Globus pallidus (tissue), 1 donor: ENCODE measurements around the gene MXD1.
"Not testable (repeated sequence)": the region's sequence is repeated elsewhere in the genome, so short reads cannot be mapped to it uniquely, and the experiment has no call there.

Source experiments
- DNase-seq: peaks from one replicate; pipeline ENCODE4 v3.0.0-alpha.2; 2015; ENCODE audit warnings: low spot score

MXD1 gene

DNA sequence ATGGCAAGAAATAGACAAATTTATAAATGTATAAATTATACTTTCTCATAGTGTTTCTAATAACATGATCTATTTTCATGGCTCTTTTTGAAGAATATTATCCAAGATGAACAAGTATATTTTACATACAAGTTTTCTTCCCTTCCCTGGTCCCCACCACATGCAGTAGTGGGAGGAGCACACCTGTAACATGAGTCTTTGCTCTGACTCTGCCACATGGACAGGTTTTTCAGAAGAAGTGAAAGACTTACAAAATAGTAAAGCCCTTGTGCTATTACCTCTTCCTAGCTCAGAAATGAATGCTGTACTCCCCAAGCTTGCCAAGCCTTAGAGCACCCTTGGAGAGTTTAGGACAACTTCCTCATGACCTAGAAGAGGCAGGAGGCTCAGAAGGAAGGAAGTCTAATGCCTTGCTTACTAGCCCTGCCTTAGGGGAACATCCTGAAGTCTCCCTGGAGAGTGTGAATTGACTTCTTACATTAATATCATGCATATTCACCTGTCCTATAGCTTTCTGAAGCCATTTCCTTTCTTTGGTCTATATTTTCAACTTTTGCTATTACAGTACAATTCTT, 18.4 kb downstream of the MXD1 start:
- no peak for DNase-seq

- no peak for DNase-seq
These were observed 19.1 kb downstream of the MXD1 start for GRCh38 chr2:69933839-69934613.

DNA sequence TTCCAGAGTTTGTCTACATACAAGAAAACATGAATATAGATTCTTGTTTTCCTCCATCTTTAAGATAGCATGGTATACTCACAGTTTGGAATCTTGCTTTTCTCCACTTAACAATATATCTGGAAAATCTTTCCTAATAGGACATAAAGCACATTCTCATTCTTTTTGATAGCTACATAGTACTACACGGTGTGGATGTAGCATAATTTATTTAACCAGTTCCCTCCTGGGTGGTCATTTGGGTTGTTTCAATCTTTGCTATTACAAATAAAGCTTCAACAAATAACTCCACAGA, 19.7 kb downstream of the MXD1 start:
- DNase-seq = no peak

GRCh38 chr2:69935011-69935410, 20.1 kb downstream of the MXD1 start:
- DNase-seq = no peak

GRCh38 chr2:69936906-69937305, 22.0 kb downstream of the MXD1 start:
- no peak for DNase-seq

- no peak for DNase-seq
These were observed 23.1 kb downstream of the MXD1 start for GRCh38 chr2:69937968-69938367.

GRCh38 chr2:69939722-69940121, 24.8 kb downstream of the MXD1 start:
- no peak for DNase-seq

- no peak for DNase-seq
These were observed 25.8 kb downstream of the MXD1 start for GRCh38 chr2:69940691-69941090.

DNA sequence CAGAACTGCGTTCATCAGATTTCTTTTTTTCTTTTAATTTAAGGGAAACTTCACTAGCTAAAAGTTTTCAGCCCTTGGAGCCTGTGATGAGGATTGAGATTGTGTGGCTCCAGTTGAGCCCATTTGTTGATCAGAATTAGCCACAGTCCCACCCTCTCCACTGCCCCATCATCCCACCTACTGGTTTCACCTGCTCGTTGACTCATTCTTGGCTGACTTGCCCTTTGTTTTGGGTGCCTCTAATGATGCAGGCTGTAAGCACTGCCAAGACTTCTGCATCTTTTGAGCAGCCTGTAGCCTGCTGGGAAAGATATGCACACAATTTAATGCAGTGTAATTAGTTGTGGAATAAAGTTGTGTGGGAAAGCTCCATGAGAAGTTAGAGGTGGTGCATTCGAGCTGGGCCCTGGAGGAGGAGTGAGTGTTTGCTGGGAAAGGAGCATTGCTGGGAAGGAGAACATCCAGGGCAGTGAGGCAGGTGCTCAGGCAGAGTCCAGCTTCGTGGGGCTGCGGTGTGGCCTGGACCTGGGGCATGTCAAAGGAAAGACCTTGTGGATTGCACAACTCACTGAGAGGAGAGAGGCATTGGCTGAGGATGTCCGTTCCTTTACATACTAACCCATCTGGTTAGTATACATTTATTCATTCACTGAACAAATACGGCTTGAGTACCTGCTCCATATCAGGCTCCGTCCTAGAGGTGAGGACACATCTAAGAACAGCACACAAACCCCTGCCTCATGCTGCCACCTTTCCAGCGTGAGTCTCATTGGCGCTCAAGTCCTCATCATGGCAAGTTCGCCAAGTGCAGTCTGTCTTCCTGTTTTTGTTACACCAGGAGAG, 28.3 kb downstream of the MXD1 start:
- no peak for DNase-seq

DNA sequence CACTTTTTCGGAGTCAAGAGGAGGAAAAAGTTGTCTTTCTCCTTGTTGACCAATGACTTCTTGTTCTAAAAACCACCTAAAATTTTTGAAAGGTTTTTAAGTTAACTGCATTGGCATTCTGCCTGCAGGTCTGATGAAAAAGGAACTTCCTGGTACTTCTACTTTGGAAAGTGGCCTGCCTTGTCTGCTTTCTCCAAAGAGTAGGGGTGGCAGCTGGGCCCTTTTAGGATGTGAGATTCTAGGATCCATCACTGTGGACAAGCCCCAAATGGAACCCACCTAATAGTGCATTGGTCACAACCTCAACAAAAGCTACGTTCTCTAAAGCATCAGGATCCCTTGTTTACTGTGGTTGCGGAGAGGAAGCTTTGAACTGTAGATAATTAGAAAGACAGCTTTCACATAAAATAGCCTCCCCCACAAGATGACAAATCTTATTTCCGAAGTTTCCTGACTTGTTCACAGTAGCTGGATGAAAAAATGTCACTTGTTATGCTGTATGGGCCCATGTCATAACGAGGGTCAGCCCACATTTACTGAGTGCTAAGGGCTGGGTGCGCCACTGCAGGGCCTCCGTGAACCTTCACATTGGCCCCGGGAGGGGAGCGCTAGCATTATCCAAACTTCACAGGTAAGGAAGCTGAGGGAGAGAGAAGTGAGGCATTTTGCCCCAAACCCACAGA, 29.1 kb downstream of the MXD1 start:
- no peak for DNase-seq

DNA sequence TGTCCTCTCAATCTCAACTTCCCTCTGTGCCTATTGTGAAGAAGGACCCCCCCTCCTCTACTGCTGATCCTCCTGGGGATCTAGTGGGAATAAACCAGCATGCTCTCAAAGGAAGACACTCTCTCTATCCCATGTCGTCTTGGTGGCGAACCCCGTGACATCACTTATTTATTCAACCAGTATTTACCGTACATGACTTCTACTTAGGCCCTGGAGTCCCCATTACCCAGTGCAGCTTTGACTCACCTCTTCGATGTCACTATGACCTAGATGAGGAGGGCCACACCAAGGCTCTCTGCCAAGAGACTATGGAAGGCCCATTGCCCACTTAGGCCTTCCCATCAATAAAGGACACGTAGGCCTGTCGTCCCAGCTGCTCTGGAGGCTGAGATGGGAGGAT, 29.8 kb downstream of the MXD1 start:
- DNase-seq = no peak

DNA sequence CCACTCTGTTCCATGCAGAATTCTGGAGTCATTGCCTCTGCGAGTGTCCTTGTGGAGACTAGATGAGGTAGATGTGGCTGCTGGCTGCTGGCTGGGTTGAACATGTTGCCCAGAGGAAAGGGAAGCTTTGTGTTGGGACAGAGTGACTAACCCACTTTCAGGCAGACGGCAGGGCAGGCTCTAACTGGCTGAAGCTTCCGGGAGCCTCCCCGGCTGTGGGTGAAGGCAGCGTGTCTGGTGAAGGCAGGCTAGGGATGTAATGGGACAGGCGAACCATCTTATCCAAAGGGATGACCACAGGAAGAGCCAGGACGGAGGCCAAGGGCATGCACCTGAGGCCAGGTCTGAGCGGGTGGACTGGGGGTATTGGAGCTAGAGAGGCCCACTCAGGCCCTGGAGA, 30.5 kb downstream of the MXD1 start:
- no peak for DNase-seq

DNA sequence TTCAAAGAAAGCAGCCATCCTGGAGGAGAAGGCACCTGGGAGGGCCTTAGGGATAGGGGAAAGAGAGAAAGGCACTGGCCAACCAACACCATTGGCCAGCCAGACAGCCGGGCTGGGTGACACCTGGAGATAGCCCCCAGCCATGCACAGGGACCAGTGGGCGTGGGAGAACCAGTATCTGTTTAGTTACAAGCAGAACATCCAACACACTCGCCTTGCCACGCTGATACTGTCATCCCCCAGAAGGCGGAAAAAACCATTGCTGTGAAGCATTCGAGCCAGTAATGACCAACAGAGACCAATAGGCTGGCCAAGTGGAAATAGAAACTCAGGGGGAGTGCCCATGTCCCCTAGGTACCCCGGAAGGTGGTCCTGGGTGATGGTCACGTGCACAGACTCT, 31.0 kb downstream of the MXD1 start:
- no peak for DNase-seq

DNA sequence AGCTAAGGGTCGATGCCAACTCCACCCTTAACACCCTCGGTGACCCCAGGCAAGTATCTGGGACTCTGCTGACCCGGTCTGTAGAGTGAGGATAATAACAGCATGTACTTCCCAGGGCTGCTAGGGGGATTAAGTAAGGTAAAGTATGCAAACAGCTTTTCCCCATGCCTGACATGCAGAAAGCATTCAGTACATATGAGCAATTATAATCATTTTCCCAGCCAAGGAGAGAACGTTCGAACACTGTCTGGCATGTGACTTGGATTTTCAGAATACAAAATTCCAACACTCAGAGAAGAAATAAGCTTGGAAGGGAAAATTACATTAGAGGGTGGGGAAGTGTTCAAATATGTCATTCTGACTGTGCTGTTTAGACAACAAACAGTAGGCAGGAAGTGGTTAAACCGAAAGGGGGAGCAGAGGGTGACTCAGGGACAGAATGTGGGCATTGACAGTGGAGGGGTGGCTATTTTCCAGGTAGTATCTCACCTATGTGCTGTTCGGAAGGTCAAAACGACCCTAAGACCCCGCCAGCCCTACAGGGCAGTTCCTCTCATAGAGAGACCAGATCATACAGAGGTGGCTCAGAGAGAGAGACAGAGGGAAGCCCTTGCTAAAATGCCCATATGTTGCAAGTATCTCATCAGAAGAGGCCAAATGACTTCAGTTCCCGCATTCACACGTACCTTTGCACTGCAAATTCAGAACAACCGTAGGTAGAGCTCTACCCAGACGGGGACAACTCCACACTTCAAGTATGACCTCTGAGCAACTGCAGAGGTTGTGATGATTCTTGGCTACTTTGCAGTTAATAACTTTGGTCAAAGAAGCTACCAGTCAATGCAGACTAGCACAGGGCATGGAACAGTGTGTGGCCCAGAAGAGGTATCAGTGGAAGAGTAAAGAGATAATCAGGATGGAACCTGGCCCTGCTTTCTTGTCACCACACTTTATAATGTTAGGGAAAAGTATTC, 31.7 kb downstream of the MXD1 start:
- DNase-seq = no peak

DNA sequence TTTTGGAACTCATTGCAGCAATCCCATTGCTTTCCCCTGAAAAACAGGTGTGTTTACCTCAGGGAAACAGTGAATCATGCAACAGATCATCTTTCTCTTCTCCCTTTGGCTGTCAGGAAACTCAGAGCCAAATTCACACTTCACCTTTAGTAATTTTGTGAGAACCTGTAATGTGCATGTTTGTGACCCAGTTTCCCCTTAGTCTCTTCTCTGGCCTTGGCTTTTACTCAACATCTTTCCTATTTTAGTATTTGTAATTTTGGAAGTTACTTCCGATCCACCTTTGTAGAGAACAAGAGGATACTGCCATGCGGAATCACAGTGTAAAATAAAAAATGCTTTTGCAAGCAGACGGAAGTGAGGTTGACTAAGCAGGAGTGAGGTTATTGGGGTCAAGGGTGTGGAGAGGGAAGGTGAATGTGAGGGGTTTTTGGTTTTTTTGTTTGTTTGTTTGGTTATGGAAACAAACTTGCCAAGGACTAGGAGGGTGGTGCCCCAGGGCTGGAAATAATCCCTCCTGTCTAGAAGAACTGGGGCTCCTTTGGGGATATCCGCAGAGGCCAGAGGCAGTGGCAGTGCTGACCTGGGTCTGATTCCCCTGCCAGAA, 32.5 kb downstream of the MXD1 start:
- no peak for DNase-seq

DNA sequence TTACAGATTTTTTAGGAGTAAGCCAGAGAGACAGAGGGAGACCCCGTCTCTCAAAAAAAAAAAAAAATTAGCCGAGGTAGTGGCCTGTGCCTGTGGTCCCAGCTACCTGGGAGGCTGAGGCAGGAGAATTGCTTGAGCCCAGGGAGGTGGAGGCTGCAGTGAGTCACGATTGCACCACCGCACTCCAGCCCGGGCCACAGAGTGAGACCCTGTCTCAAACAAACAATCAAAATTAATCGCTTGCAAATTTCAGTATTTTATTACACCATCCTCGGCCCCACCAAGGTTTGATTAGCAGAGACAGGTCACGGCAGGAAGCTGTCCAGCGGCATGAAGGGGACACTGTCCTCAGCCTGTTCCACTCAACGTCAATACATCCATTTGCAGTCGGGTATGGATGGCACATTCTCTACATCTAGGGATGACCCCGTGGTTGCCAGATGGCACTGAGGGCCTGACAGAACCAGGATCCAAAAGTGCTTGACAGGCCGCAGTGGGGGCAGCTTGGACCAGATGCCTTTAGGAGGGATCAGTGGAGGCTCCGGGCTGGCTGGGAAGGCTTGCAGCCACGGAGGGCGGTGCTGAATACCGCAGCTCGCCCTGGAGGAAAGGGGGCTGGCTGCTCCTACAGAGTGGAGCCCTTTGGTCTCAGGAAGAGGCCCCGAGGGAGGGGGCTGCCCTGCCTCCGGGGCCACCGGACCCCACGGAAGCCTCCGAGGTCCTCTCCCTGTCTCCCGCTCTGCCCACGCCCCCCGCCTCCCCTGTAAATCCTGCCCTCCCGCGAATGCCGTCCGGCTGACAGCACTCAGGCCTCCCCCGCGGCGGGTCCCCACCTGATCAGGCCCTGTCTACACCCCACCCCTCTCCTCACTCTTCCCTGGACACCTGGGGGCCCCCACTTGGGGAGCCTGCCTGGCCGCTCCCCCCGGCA, 33.4 kb downstream of the MXD1 start:
- no peak for DNase-seq

- DNase-seq = no peak
These were observed 34.2 kb downstream of the MXD1 start for GRCh38 chr2:69948963-69949645.

DNA sequence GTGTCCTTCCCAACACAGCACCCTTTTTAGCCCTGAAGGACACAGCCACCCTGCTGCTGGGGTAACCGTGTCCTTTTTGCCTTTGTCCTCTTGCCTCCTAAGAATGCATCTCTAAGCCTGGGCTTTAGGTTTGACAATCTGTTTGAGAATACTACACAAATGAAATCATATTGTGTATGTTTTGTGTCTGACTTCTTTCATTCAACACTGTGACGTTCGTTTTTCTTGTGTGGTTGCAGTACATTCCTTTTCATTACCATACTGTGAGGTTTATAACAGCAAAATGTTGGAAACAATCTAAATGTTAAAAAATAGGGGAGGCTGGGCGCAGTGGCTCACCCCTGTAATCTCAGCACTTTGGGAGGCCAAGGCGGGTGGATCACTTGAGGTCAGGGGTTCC, 35.3 kb downstream of the MXD1 start:
- no peak for DNase-seq

- DNase-seq = not testable (repeated sequence)
These were observed 35.8 kb downstream of the MXD1 start for GRCh38 chr2:69950671-69951070.
